Neural cell (in vitro differentiated cells): ENCODE measurements around the gene PRTFDC1. TPM values are rescaled to one million over a fixed set of nuclear protein-coding genes. Genes with fewer than 3 reads are reported as not detected.

Experiments
- H2AFZ ChIP-seq: fragments of 200-600, 300-800 bp; sonication (generic), shearing (Covaris generic); 2 replicates; pipeline ENCODE4 v1.6.0; 2014; ENCODE audit warnings: low read depth, mild to moderate bottlenecking, antibody characterized with exemption, low read length, moderate library complexity
- H3F3A ChIP-seq: fragments of 200-600 bp; shearing (Covaris generic); 2 replicates; pipeline ENCODE4 v1.6.1; 2016; ENCODE audit warnings: mild to moderate bottlenecking, moderate library complexity, mixed read lengths, antibody characterized with exemption, low read length; ENCODE audit not compliant: insufficient read depth, poor library complexity, severe bottlenecking
- H3K27ac ChIP-seq: fragments of 200-600, 300-800 bp; sonication (generic), shearing (Covaris generic); 2 replicates; pipeline ENCODE4 v1.5.1; 2014; ENCODE audit warnings: mild to moderate bottlenecking, low read length, moderate library complexity
- H3K27me3 ChIP-seq: fragments of 300-800, 200-600 bp; sonication (generic), shearing (Covaris generic); 2 replicates; pipeline ENCODE4 v1.6.0; 2014; ENCODE audit warnings: mild to moderate bottlenecking, low read depth, low read length, moderate library complexity; ENCODE audit not compliant: insufficient read depth
- H3K36me3 ChIP-seq: fragments of 300-800, 200-600 bp; sonication (generic), shearing (Covaris generic); 2 replicates; pipeline ENCODE4 v1.5.1; 2014; ENCODE audit warnings: mild to moderate bottlenecking, antibody characterized with exemption, low read length, moderate library complexity; ENCODE audit not compliant: insufficient read depth
- H3K4me2 ChIP-seq: fragments of 300-800, 200-600 bp; sonication (generic), shearing (Covaris generic); 2 replicates; pipeline ENCODE4 v1.6.0; 2014; ENCODE audit warnings: mild to moderate bottlenecking, low read length
- H3K4me3 ChIP-seq: fragments of 300-800, 200-600 bp; sonication (generic), shearing (Covaris generic); 2 replicates; pipeline ENCODE4 v1.5.1; 2014; ENCODE audit warnings: mild to moderate bottlenecking, low read length, moderate library complexity
- H3K79me2 ChIP-seq: fragments of 200-600 bp; shearing (Covaris generic); replicated peaks from 2 replicates; pipeline ENCODE4 v1.6.0; 2014; ENCODE audit warnings: mild to moderate bottlenecking, low read length, moderate library complexity; ENCODE audit not compliant: insufficient read depth
- H3K9ac ChIP-seq: fragments of 300-800, 200-600 bp; sonication (generic), shearing (Covaris generic); 2 replicates; pipeline ENCODE4 v1.6.1; 2016; ENCODE audit warnings: mild to moderate bottlenecking, low read length, mixed read lengths
- H3K9me2 ChIP-seq: fragments of 200-600 bp; shearing (Covaris generic); 2 replicates; pipeline ENCODE4 v1.6.1; 2016; ENCODE audit warnings: mild to moderate bottlenecking, low read length, mixed read lengths; ENCODE audit not compliant: insufficient read depth
- H3K9me3 ChIP-seq: fragments of 200-600, 300-800 bp; sonication (generic), shearing (Covaris generic); 2 replicates; pipeline ENCODE4 v1.6.1; 2016; ENCODE audit warnings: mild to moderate bottlenecking, mixed run types, low read length, moderate library complexity, mixed read lengths
- H4K20me1 ChIP-seq: fragments of 200-600 bp; shearing (Covaris generic); 2 replicates; pipeline ENCODE4 v1.6.1; 2016; ENCODE audit warnings: mild to moderate bottlenecking, mixed run types; ENCODE audit not compliant: insufficient read depth
- CTCF ChIP-seq: fragments of 450-650 bp; IDR thresholded peaks from 2 replicates; pipeline ENCODE4 v1.5.1; 2014; ENCODE audit warnings: antibody characterized with exemption, mild to moderate bottlenecking, moderate library complexity; ENCODE audit not compliant: poor library complexity, severe bottlenecking
- EP300 ChIP-seq: fragments of 450-650 bp; conservative IDR thresholded peaks from 2 replicates; pipeline ENCODE4 v1.6.1; 2014; ENCODE audit warnings: antibody characterized with exemption, mild to moderate bottlenecking, moderate library complexity; ENCODE audit not compliant: poor library complexity, severe bottlenecking
- EZH2 ChIP-seq: fragments of 200-600, 300-800 bp; shearing (Covaris generic), sonication (generic); IDR thresholded peaks from 2 replicates; pipeline ENCODE4 v1.6.1; 2014; ENCODE audit warnings: antibody characterized with exemption, low read length, borderline replicate concordance, mild to moderate bottlenecking; ENCODE audit not compliant: insufficient read depth, poor library complexity, severe bottlenecking
- MXI1 ChIP-seq: fragments of 450-650 bp; conservative IDR thresholded peaks from 2 replicates; pipeline ENCODE4 v1.6.1; 2014; ENCODE audit warnings: antibody characterized with exemption, mild to moderate bottlenecking; ENCODE audit not compliant: poor library complexity, severe bottlenecking
- POLR2AphosphoS5 ChIP-seq: IDR thresholded peaks from 2 replicates; pipeline ENCODE4 v1.6.1; 2012
- RAD21 ChIP-seq: fragments of 450-650 bp; conservative IDR thresholded peaks from 2 replicates; pipeline ENCODE4 v1.6.1; 2014; ENCODE audit warnings: antibody characterized with exemption, mild to moderate bottlenecking, moderate library complexity
- REST ChIP-seq: IDR thresholded peaks from 2 replicates; pipeline ENCODE4 v1.6.1; 2012; ENCODE audit warnings: borderline replicate concordance
- SMC3 ChIP-seq: fragments of 450-650 bp; conservative IDR thresholded peaks from 2 replicates; pipeline ENCODE4 v1.6.1; 2014; ENCODE audit warnings: antibody characterized with exemption, mild to moderate bottlenecking, moderate library complexity; ENCODE audit not compliant: poor library complexity
- TAF1 ChIP-seq: IDR thresholded peaks from 2 replicates; pipeline ENCODE4 v1.6.1; 2012; ENCODE audit warnings: low read depth
- polyA plus RNA-seq: library from polyadenylated mRNA; depleted of rRNA; stranded (reverse); fragments of >200 nt; gene quantifications from 2 replicates; pipeline ENCODE4 v1.2.3, GENCODE V29; 2014

PRTFDC1 gene
- polyA plus RNA-seq, 1 donor from 2014 or later: 3.4 TPM

GRCh38 chr10:24952707-24953645, 570 bp upstream of the PRTFDC1 start:
- H3K27ac ChIP-seq: no peak overlapping the region
- H3K36me3 ChIP-seq: no peaks in the 10 kb centered on the region
- no peaks in the 10 kb centered on the region for H3K9me2 ChIP-seq
- H3K79me2 ChIP-seq: no peaks in the 10 kb centered on the region
- H4K20me1 ChIP-seq: no peaks in the 10 kb centered on the region
- no peaks in the 10 kb centered on the region for H3F3A ChIP-seq
- no peaks in the 10 kb centered on the region for H3K9me3 ChIP-seq
- peak overlapping the region; percentile 9 for H3K9ac ChIP-seq
- peaks cover 4% of the 10 kb centered on the region for H3K27me3 ChIP-seq
- H2AFZ ChIP-seq: peak overlapping the region; percentile 12
- peak; percentile 27 for TF ChIP-seq CTCF
- no peak for TF ChIP-seq MXI1
- TF ChIP-seq TAF1: no peak
- no peak for TF ChIP-seq EP300
- no peak for TF ChIP-seq EZH2
- TF ChIP-seq POLR2AphosphoS5: no peak
- TF ChIP-seq REST: no peak
- TF ChIP-seq SMC3: peak; percentile 20
- H3K4me2 ChIP-seq: no peak overlapping the region
- peak overlapping the region; percentile 55 for H3K4me3 ChIP-seq

GRCh38 chr10:24951201-24952142, 934 bp downstream of the PRTFDC1 start:
- Histone ChIP-seq H3K9me3 (no peaks in the 10 kb centered on the region), H3K4me3 (peak overlapping the region; percentile 55), H3K36me3 (no peaks in the 10 kb centered on the region), H3K9ac (no peak overlapping the region), H3K9me2 (no peaks in the 10 kb centered on the region), H3K27ac (no peak overlapping the region), H3K4me2 (no peak overlapping the region), H4K20me1 (no peaks in the 10 kb centered on the region), H2AFZ (no peak overlapping the region), H3F3A (no peaks in the 10 kb centered on the region), H3K27me3 (peaks cover 4% of the 10 kb centered on the region), H3K79me2 (no peaks in the 10 kb centered on the region)
- TF ChIP-seq RAD21: no peak
- peak; percentile 11 for TF ChIP-seq POLR2AphosphoS5
- no peak for TF ChIP-seq MXI1
- no peak for TF ChIP-seq EZH2
- no peak for TF ChIP-seq TAF1
- TF ChIP-seq EP300: no peak
- TF ChIP-seq REST: no peak
- no peak for TF ChIP-seq CTCF
